Measurements from ENCODE around the gene SELENOV. TPM values are rescaled to one million over a fixed set of nuclear protein-coding genes. Genes with fewer than 3 reads are reported as not detected.

The SELENOV gene, protein sequence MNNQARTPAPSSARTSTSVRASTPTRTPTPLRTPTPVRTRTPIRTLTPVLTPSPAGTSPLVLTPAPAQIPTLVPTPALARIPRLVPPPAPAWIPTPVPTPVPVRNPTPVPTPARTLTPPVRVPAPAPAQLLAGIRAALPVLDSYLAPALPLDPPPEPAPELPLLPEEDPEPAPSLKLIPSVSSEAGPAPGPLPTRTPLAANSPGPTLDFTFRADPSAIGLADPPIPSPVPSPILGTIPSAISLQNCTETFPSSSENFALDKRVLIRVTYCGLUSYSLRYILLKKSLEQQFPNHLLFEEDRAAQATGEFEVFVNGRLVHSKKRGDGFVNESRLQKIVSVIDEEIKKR
- 0.81 TPM in 1 of 2 replicates, not detected in the other for total RNA-seq

DNA sequence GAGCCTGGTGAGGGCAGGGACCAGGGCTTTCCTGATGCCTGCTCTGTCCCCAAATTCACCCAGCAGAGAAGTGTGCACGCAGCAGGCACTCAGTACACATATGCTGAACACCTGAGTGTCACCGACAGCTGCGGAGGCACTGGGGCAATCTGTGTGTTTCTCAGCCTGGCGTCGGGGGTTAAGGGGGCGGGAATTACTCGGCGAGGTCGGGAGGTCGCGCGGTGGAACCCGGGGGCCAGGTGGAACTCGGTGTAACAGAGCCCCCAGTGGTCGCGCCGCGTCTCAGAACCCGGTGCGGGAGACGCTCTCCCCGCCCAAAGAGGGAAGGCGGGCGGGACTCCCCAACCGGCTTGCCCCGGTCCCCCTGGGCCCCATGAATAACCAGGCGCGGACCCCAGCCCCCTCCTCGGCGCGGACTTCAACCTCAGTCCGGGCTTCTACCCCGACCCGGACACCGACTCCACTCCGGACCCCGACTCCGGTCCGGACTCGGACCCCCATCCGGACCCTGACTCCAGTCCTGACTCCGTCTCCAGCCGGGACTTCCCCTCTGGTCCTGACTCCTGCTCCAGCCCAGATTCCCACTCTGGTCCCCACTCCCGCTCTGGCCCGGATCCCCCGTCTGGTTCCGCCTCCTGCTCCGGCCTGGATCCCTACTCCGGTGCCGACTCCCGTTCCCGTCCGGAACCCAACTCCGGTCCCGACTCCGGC lies at the start of gene SELENOV:
SELENOV (plus strand) TSS at position 300 of the 711 bp plus-strand sequence; CDS start at position 374, 74 bp downstream.

DNA sequence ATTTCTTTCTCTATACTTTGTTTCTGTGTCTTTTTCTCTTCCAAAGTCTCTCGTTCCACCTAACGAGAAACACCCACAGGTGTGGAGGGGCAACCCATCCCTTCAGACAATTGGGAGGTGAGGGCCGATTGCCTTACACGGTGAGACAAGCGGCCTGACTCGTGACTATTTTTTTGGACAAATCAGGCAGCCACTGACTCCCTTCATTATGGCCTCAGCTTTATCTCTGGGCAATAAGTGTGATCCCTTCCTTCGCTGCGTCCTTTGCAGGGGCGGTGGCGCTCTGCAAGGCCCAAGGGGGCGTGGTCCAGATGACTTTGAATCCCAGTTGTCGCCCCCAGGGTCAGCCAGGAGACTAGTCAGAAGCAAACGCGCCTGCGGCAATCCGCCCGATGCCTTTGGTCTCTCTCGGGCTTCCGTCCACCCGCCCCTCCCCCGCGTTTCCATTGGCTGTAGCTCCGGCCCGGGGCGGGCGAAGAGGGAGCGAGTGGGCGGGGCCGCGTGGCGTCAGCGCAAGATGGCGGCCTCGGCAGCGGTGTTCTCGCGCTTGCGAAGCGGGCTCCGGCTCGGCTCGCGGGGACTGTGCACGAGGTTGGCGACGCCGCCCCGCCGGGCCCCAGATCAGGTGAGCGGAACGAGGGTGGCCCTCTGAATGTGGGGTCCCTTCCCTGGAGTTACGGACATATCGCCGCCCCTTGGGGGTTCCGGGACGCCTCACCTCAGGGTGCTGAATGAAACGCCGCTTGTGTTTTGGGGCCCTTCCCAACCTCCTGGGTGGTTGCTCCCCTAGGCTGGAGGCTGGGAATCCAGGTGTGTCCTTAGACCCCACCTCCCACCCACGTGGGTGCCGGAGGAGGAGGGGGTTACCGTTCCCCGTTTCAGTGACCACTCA lies 34.4 kb upstream of the SELENOV start, which contains the start of gene TIMM50:
TIMM50 (plus strand) TSS at position 502 of the 892 bp plus-strand sequence; CDS start at position 518, 16 bp downstream.

DNA sequence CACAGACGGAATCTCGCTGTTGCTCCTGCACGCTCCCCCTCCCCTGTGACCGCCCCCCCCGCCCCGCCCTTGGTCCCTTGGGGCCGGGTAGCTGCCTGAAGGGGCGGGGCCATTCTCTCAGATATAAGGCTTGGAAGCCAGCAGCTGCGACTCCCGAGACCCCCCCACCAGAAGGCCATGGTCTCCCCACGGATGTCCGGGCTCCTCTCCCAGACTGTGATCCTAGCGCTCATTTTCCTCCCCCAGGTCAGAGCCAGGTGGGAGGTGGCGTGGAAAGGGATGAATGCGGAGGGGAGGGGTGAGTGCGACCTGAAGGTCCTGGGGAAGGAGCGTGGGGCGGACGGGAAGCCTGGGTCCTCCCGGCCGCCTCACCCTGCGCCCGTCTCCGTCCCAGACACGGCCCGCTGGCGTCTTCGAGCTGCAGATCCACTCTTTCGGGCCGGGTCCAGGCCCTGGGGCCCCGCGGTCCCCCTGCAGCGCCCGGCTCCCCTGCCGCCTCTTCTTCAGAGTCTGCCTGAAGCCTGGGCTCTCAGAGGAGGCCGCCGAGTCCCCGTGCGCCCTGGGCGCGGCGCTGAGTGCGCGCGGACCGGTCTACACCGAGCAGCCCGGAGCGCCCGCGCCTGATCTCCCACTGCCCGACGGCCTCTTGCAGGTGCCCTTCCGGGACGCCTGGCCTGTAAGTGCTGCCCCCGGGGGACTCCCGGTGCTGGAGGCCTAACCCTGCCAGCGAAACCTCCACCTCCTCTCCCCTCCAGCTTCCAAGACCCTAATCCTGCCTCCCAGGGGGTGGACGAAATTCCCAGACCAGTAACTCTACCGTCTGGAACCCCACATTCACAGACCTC lies 15.9 kb upstream of the SELENOV start, which contains the start of gene DLL3:
DLL3 (plus strand) TSS at position 150 of the 845 bp plus-strand sequence; CDS start at position 178, 28 bp downstream.

DNA sequence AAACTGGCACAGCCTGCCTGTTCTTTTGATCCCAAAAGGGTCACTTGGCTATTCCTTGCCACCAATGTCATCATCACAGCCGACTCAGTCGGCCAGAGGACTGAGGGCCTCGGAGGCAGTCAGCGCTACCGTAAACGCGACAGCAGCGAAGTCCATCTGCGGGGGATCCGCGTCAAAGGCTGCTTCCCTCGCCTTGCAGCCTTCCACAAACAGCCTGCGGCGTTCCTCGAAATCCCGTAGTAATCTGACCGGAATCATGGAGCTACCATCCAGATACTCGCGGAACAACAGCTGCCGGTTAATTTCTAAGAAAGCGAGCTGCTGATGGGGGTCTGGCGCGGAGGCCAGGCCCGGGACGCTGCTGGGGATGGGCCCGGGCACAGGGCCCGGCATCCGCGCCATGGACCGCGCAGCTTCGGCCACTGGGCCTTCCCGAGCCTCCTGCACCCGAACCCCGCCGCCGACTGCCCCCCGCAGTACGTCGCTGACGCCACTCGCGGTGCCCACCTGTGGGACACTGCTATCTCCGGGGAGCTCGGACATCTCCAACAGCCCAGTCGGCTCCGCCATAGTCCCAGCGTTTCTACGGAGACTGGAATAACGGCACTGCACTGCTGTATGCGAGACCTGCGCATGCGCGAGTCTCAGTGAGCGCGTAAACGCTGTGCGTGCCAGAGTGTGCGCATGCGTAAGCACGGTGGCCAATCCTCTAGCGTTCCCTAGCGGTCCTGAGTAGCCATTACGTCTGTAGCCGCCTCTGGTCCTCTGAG lies 17.5 kb downstream of the SELENOV start, which contains the start of gene EID2B:
EID2B (minus strand) TSS at position 620 of the 770 bp plus-strand sequence; CDS start at position 570, 50 bp downstream.

DNA sequence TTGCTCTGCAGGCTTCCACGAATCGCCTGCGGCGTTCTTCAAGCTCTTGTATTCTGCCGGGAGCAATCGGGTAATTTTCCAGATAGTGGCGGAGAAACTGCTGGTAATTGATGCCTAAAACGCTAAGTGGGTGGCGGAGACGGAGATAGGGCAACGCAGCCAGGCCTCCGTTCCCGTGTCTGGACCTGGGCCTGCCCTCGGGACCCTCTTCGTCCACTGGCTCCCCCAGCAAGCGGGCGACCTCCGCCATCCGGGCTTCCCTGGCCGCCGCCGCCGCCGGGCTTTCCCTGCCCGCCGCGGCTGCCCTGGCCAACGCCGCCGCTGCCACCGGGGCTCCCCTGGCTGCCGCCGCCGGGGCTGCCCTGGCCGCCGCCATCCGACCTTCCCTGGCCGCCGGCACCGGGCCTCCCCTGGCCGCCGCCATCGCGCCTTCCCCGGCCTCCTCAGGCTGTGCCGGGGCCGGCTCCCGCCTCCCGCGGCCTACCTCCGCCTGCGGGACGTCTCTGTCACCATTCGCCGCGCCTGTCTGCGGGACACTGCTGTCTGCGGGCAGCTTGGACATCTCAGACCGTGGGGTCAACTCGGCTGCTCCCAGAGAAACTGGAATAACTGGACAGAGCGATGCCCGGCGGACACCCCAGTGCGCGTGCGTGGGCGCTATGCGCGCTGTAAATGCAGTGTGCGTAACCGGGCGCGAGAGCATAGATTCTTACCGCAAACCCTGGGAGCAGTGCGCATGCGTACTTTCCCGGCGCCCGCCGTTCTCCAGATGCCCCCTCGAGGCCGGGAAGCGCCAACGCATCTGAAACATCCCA lies 24.8 kb downstream of the SELENOV start, which contains the start of gene EID2:
EID2 (minus strand) TSS at position 644 of the 815 bp plus-strand sequence; CDS start at position 562, 82 bp downstream.

Other genes starting within 250 kb of the SELENOV start
- gene IFNL2, start 246.7 kb upstream of the SELENOV start, total RNA-seq: not detected in 2 replicates
- gene IFNL1, start 218.7 kb upstream of the SELENOV start, total RNA-seq: not detected in 2 replicates
- gene LRFN1, start 194.3 kb upstream of the SELENOV start, total RNA-seq: 0.65 and 1.0 TPM in 2 replicates
- gene GMFG, start 179.1 kb upstream of the SELENOV start, total RNA-seq: not detected in 2 replicates
- 94.0 and 133 TPM in 2 replicates for gene SAMD4B, start 172.7 kb upstream of the SELENOV start, total RNA-seq
- gene PAF1, start 124.0 kb upstream of the SELENOV start, total RNA-seq: 39.7 and 61.4 TPM in 2 replicates
- gene MED29, start 123.8 kb upstream of the SELENOV start, total RNA-seq: 46.3 and 64.5 TPM in 2 replicates
- 15.0 and 34.1 TPM in 2 replicates for gene ZFP36, start 108.3 kb upstream of the SELENOV start, total RNA-seq
- 27.1 and 55.8 TPM in 2 replicates for gene PLEKHG2, start 102.5 kb upstream of the SELENOV start, total RNA-seq
- 2,011 and 2,213 TPM in 2 replicates for gene RPS16, start 79.2 kb upstream of the SELENOV start, total RNA-seq
- 75.0 and 75.4 TPM in 2 replicates for gene SUPT5H, start 69.6 kb upstream of the SELENOV start, total RNA-seq
- 97.4 and 144 TPM in 2 replicates for gene TIMM50, start 34.3 kb upstream of the SELENOV start, total RNA-seq
- gene DLL3, start 16.2 kb upstream of the SELENOV start, total RNA-seq: 1.9 and 2.8 TPM in 2 replicates
- gene EID2B, start 17.7 kb downstream of the SELENOV start, total RNA-seq: 3.3 and 3.9 TPM in 2 replicates
- 13.2 and 19.5 TPM in 2 replicates for gene EID2, start 25.0 kb downstream of the SELENOV start, total RNA-seq
- not detected in 2 replicates for gene LGALS13, start 87.4 kb downstream of the SELENOV start, total RNA-seq
- not detected in 2 replicates for gene LGALS16, start 140.8 kb downstream of the SELENOV start, total RNA-seq
- gene LGALS14, start 189.3 kb downstream of the SELENOV start, total RNA-seq: not detected in 2 replicates
- not detected in 2 replicates for gene CLC, start 222.9 kb downstream of the SELENOV start, total RNA-seq